SK-N-SH (cell line): ENCODE results near the gene PHOSPHO2. TPM values are rescaled to one million over a fixed set of nuclear protein-coding genes. Genes with fewer than 3 reads are reported as not detected.

Experiments
- CTCF ChIA-PET: fragments of 300-600, 350-600 bp; formaldehyde crosslinking; extraction: SDS; loops from one replicate; lab custom pipeline; 2021; lab: Yijun Ruan, JAX
- POLR2A ChIA-PET: fragments of 350-600 bp; sonication (Branson Sonifier 250); formaldehyde crosslinking; extraction: SDS; loops from one replicate; lab custom pipeline; 2020; ENCODE audit warnings: antibody characterized with exemption, inconsistent platforms; lab: Yijun Ruan, JAX
- DNase-seq: peaks from one replicate; pipeline ENCODE4 v3.0.0; 2012
- H2AFZ ChIP-seq: fragments of 200-600 bp; sonication (generic); 2 replicates; pipeline ENCODE4 v1.8.1; 2016; ENCODE audit warnings: antibody characterized with exemption, mild to moderate bottlenecking, low read depth
- H3F3A ChIP-seq: fragments of 200-600 bp; sonication (generic); replicated peaks from 2 replicates; pipeline ENCODE3; 2016; ENCODE audit warnings: antibody characterized with exemption, mild to moderate bottlenecking; ENCODE audit not compliant: insufficient read depth
- H3K27ac ChIP-seq, 2 experiments: fragments of 200-500 bp in 1 of 2; fragments of 200-600 bp in 1 of 2; sonication (Bioruptor generic) in 1 of 2; sonication (generic), shearing (Covaris generic) in 1 of 2; 2 replicates each; pipeline versions ENCODE4 v1.5.1 to v1.6.1; 2014 to 2016; ENCODE audit warnings: low read depth in 2 of 2, inconsistent platforms in 1 of 2, low read length in 1 of 2, mild to moderate bottlenecking in 1 of 2, mixed read lengths in 1 of 2
- H3K27me3 ChIP-seq: fragments of 200-600 bp; sonication (generic), shearing (Covaris generic); 2 replicates; pipeline ENCODE4 v1.6.1; 2016; ENCODE audit warnings: mixed run types; ENCODE audit not compliant: insufficient read depth
- H3K36me3 ChIP-seq, 2 experiments: fragments of 200-500 bp in 1 of 2; fragments of 200-600 bp in 1 of 2; sonication (Bioruptor generic) in 1 of 2; sonication (generic) in 1 of 2; replicated peaks in 1 of 2; 2 replicates each; pipeline versions ENCODE3 to v1.5.1; 2014 to 2016; ENCODE audit warnings: low read length in 1 of 2, mild to moderate bottlenecking in 1 of 2; ENCODE audit not compliant: insufficient read depth in 2 of 2, control insufficient read depth in 1 of 2
- H3K4me1 ChIP-seq, 2 experiments: fragments of 200-500 bp in 1 of 2; fragments of 200-600 bp in 1 of 2; sonication (Bioruptor generic) in 1 of 2; sonication (generic), shearing (Covaris generic) in 1 of 2; 2 replicates each; pipeline versions ENCODE4 v1.5.1 to v1.6.1; 2014 to 2016; ENCODE audit warnings: low read depth in 1 of 2, low read length in 1 of 2, mixed run types in 1 of 2; ENCODE audit not compliant: insufficient read depth in 2 of 2, control insufficient read depth in 1 of 2
- H3K4me2 ChIP-seq: fragments of 200-600 bp; sonication (generic), shearing (Covaris generic); 2 replicates; pipeline ENCODE4 v1.6.1; 2017; ENCODE audit warnings: mixed run types
- H3K4me3 ChIP-seq, 2 experiments: fragments of 200-500 bp in 1 of 2; fragments of 200-600 bp in 1 of 2; sonication (Bioruptor generic) in 1 of 2; sonication (generic), shearing (Covaris generic) in 1 of 2; 2 replicates each; pipeline versions ENCODE4 v1.5.1 to v1.8.1; 2014 to 2016; ENCODE audit warnings: low read depth in 2 of 2, inconsistent platforms in 1 of 2, low read length in 1 of 2, mild to moderate bottlenecking in 1 of 2, mixed read lengths in 1 of 2, moderate library complexity in 1 of 2
- H3K79me2 ChIP-seq: fragments of 200-600 bp; sonication (generic); 2 replicates; pipeline ENCODE4 v1.8.1; 2017; ENCODE audit warnings: mild to moderate bottlenecking; ENCODE audit not compliant: insufficient read depth
- H3K9ac ChIP-seq: fragments of 200-600 bp; sonication (generic); 2 replicates; pipeline ENCODE4 v1.6.1; 2017; ENCODE audit warnings: mixed run types
- H3K9me2 ChIP-seq: fragments of 200-600 bp; sonication (generic); 2 replicates; pipeline ENCODE4 v1.6.1; 2017; ENCODE audit warnings: mixed run types
- H3K9me3 ChIP-seq: fragments of 200-600 bp; sonication (generic); 2 replicates; pipeline ENCODE4 v1.6.1; 2017; ENCODE audit warnings: mixed run types, mild to moderate bottlenecking, moderate library complexity
- H4K20me1 ChIP-seq: fragments of 200-600 bp; sonication (generic); 2 replicates; pipeline ENCODE4 v1.6.1; 2017; ENCODE audit warnings: mild to moderate bottlenecking, mixed run types; ENCODE audit not compliant: insufficient read depth
- CHD2 ChIP-seq: fragments of 150-350 bp; IDR thresholded peaks from 2 replicates; pipeline ENCODE4 v1.6.1; 2018; ENCODE audit warnings: low read length; ENCODE audit not compliant: partially characterized antibody
- ELF1 ChIP-seq: IDR thresholded peaks from 2 replicates; pipeline ENCODE4 v1.4.0; 2012
- EZH2phosphoT487 ChIP-seq: fragments of 200-600 bp; sonication (generic); IDR thresholded peaks from 2 replicates; pipeline ENCODE4 v1.6.1; 2017; ENCODE audit warnings: low read depth, mixed run types, mild to moderate bottlenecking, antibody characterized with exemption, moderate library complexity, borderline replicate concordance
- FOXM1 ChIP-seq: IDR thresholded peaks from 2 replicates; pipeline ENCODE4 v1.4.0; 2012; ENCODE audit warnings: low read depth, mild to moderate bottlenecking
- GABPA ChIP-seq: IDR thresholded peaks from 2 replicates; pipeline ENCODE4 v1.4.0; 2012; ENCODE audit warnings: low read depth, mild to moderate bottlenecking
- IRF3 ChIP-seq: fragments of 150-350 bp; IDR thresholded peaks from 2 replicates; pipeline ENCODE4 v1.6.1; 2016; ENCODE audit warnings: mild to moderate bottlenecking, low read depth, low read length
- MAX ChIP-seq: IDR thresholded peaks from 2 replicates; pipeline ENCODE4 v1.4.0; 2012; ENCODE audit warnings: low read depth
- MXI1 ChIP-seq: IDR thresholded peaks from 2 replicates; pipeline ENCODE4 v1.6.1; 2012; ENCODE audit warnings: mild to moderate bottlenecking, low read depth, low read length, improper control_type of control experiment
- NRF1 ChIP-seq: IDR thresholded peaks from 2 replicates; pipeline ENCODE4 v1.6.1; 2012; ENCODE audit warnings: low read depth, mild to moderate bottlenecking, low read length
- PBX3 ChIP-seq: IDR thresholded peaks from 2 replicates; pipeline ENCODE4; 2012
- POLR2AphosphoS5 ChIP-seq: IDR thresholded peaks from 2 replicates; pipeline ENCODE4 v1.6.1; 2012; ENCODE audit warnings: low read depth, low read length
- RAD21 ChIP-seq: IDR thresholded peaks from 2 replicates; pipeline ENCODE4 v1.6.1; 2012; ENCODE audit warnings: mild to moderate bottlenecking, low read length
- REST ChIP-seq: IDR thresholded peaks from 2 replicates; pipeline ENCODE4 v1.6.1; 2012; ENCODE audit warnings: mild to moderate bottlenecking, low read depth, low read length, moderate library complexity
- SMC3 ChIP-seq: IDR thresholded peaks from 2 replicates; pipeline ENCODE4 v1.6.1; 2012; ENCODE audit warnings: low read depth, low read length, improper control_type of control experiment
- USF1 ChIP-seq: IDR thresholded peaks from 2 replicates; pipeline ENCODE4 v1.4.0; 2012; ENCODE audit warnings: low read depth, borderline replicate concordance
- YY1 ChIP-seq: IDR thresholded peaks from 2 replicates; pipeline ENCODE4 v1.4.0; 2012; ENCODE audit warnings: low read depth, mild to moderate bottlenecking
- ZBTB33 ChIP-seq: IDR thresholded peaks from 2 replicates; pipeline ENCODE4 v1.4.0; 2012; ENCODE audit warnings: low read depth, borderline replicate concordance
- WGBS: methylation state at CpG from one replicate; pipeline ENCODE4 v1.1.6; 2017; ENCODE audit warnings: low lambda C conversion rate; 5-methylcytosine and 5-hydroxymethylcytosine counted together
- polyA plus RNA-seq, 3 experiments: library from polyadenylated mRNA; depleted of rRNA; stranded (reverse); fragments of >200 nt; gene quantifications; 2 replicates each; pipeline ENCODE4 v1.2.3, GENCODE V29; 2012

The PHOSPHO2 gene
- polyA plus RNA-seq, 1 of the 3 experiments (the other 2 are of a cell fraction): 1.1 TPM

- TF ChIP-seq PBX3 (no peak), CHD2 (no peak), EZH2phosphoT487 (no peak)
These were observed 29.7 kb upstream of the PHOSPHO2 start (continued) for GRCh38 chr2:169664600-169664977.

- POLR2A ChIA-PET: no interaction called here
- CTCF ChIA-PET: interaction anchor here (1.0 to 1.5 kb wide), 3 partner anchors 10 to 264 kb away, joined by 3 to 4 read pairs (median 3); no protein-coding TSS in a partner anchor
- TF ChIP-seq YY1 (no peak), GABPA (no peak), MAX (no peak), CHD2 (no peak), PBX3 (no peak), SMC3 (no peak), IRF3 (no peak), NRF1 (no peak), MXI1 (no peak), FOXM1 (no peak), ELF1 (no peak), ZBTB33 (no peak), REST (no peak), POLR2AphosphoS5 (no peak), USF1 (no peak), RAD21 (no peak), EZH2phosphoT487 (no peak)
These were observed 29.0 kb upstream of the PHOSPHO2 start for GRCh38 chr2:169664978-169665930.

More at GRCh38 chr2:169664978-169665930, 29.0 kb upstream of the PHOSPHO2 start:
- H3K79me2 ChIP-seq: no peaks in the 10 kb centered on the region
- WGBS: 24% methylated on average over 1 of the region's 1 CpG
- DNase-seq: no peak
- H3K4me3 ChIP-seq: no peak overlapping the region
- peak overlapping the region; percentile 70; the same call in 1 of the 2 replicates for H2AFZ ChIP-seq
- no peak overlapping the region for H3K4me2 ChIP-seq
- no peaks in the 10 kb centered on the region for H3K4me1 ChIP-seq
- H3F3A ChIP-seq: peaks cover 5% of the 10 kb centered on the region
- no peaks in the 10 kb centered on the region for H3K36me3 ChIP-seq
- H4K20me1 ChIP-seq: no peaks in the 10 kb centered on the region
- no peaks in the 10 kb centered on the region for H3K9me2 ChIP-seq
- H3K27me3 ChIP-seq: no peaks in the 10 kb centered on the region
- H3K9me3 ChIP-seq: no peaks in the 10 kb centered on the region
- H3K9ac ChIP-seq: no peak overlapping the region
- no peak overlapping the region for H3K27ac ChIP-seq
